ENCODE data around the gene GLI3.

The GLI3 gene

GRCh38 chr7:42278344-42278743, 41.3 kb upstream of the GLI3 start:
- Histone ChIP-seq H4K20me1 (ENCODE audit: insufficient read depth, low read length) (no peaks in the 10 kb centered on the region), H3K4me2 (ENCODE audit: insufficient read depth, low read length) (no peak overlapping the region), H3K27ac (ENCODE audit: low read length) (no peak overlapping the region), H3K36me3 (ENCODE audit: insufficient read depth, low read length) (no peaks in the 10 kb centered on the region), H3K9me3 (ENCODE audit: insufficient read depth, low read length, severe bottlenecking) (no peaks in the 10 kb centered on the region), H3K4me3 (ENCODE audit: low read depth in 1 of 2, low read length in 2 of 2) (no peak overlapping the region), H3K27me3 (ENCODE audit: insufficient read depth, low read length, poor library complexity) (peaks cover 10% of the 10 kb centered on the region), H2AFZ (ENCODE audit: low read depth, low read length) (no peak overlapping the region), H3K9ac (ENCODE audit: low read depth, low read length) (no peak overlapping the region), H3K79me2 (ENCODE audit: insufficient read depth, low read length) (no peaks in the 10 kb centered on the region), H3K4me1 (ENCODE audit: insufficient read depth, low read length) (no peaks in the 10 kb centered on the region)
- no peak for DNase-seq
- no peak for ATAC-seq (ENCODE audit: insufficient read depth, low read depth)
- TF ChIP-seq CTCF (IDR thresholded peaks at IDR 0.05; ENCODE audit: borderline replicate concordance, extremely low read depth, low read length, poor library complexity, severe bottlenecking) (no peak), EZH2 (IDR thresholded peaks at IDR 0.05; ENCODE audit: borderline replicate concordance, low read depth, low read length, severe bottlenecking) (no peak)

- Histone ChIP-seq H3K27ac (ENCODE audit: low read length) (no peak overlapping the region), H2AFZ (ENCODE audit: low read depth, low read length) (no peak overlapping the region), H4K20me1 (ENCODE audit: insufficient read depth, low read length) (no peaks in the 10 kb centered on the region), H3K4me3 (ENCODE audit: low read depth in 1 of 2, low read length in 2 of 2) (no peak overlapping the region), H3K9me3 (ENCODE audit: insufficient read depth, low read length, severe bottlenecking) (no peaks in the 10 kb centered on the region), H3K27me3 (ENCODE audit: insufficient read depth, low read length, poor library complexity) (peaks cover 10% of the 10 kb centered on the region), H3K4me2 (ENCODE audit: insufficient read depth, low read length) (no peak overlapping the region), H3K9ac (ENCODE audit: low read depth, low read length) (no peak overlapping the region), H3K79me2 (ENCODE audit: insufficient read depth, low read length) (no peaks in the 10 kb centered on the region), H3K4me1 (ENCODE audit: insufficient read depth, low read length) (peaks cover 6% of the 10 kb centered on the region), H3K36me3 (ENCODE audit: insufficient read depth, low read length) (no peaks in the 10 kb centered on the region)
- ATAC-seq (ENCODE audit: insufficient read depth, low read depth) (no peak), DNase-seq (no peak)
- no peak for TF ChIP-seq CTCF (IDR thresholded peaks at IDR 0.05; ENCODE audit: borderline replicate concordance, extremely low read depth, low read length, poor library complexity, severe bottlenecking)
These were observed 37.0 kb upstream of the GLI3 start for GRCh38 chr7:42274053-42274452.

- Histone ChIP-seq H3K27ac (ENCODE audit: low read length) (no peak overlapping the region), H3K4me3 (ENCODE audit: low read depth in 1 of 2, low read length in 2 of 2) (no peak overlapping the region), H3K79me2 (ENCODE audit: insufficient read depth, low read length) (no peaks in the 10 kb centered on the region), H3K9ac (ENCODE audit: low read depth, low read length) (no peak overlapping the region), H3K4me2 (ENCODE audit: insufficient read depth, low read length) (no peak overlapping the region), H3K27me3 (ENCODE audit: insufficient read depth, low read length, poor library complexity) (peaks cover 10% of the 10 kb centered on the region), H3K4me1 (ENCODE audit: insufficient read depth, low read length) (peaks cover 11% of the 10 kb centered on the region), H4K20me1 (ENCODE audit: insufficient read depth, low read length) (no peaks in the 10 kb centered on the region), H3K9me3 (ENCODE audit: insufficient read depth, low read length, severe bottlenecking) (no peaks in the 10 kb centered on the region), H2AFZ (ENCODE audit: low read depth, low read length) (no peak overlapping the region), H3K36me3 (ENCODE audit: insufficient read depth, low read length) (no peaks in the 10 kb centered on the region)
- DNase-seq (no peak), ATAC-seq (ENCODE audit: insufficient read depth, low read depth) (no peak)
- TF ChIP-seq CTCF (IDR thresholded peaks at IDR 0.05; ENCODE audit: borderline replicate concordance, extremely low read depth, low read length, poor library complexity, severe bottlenecking) (peak; percentile 34), EZH2 (IDR thresholded peaks at IDR 0.05; ENCODE audit: borderline replicate concordance, low read depth, low read length, severe bottlenecking) (no peak)
These were observed 36.0 kb upstream of the GLI3 start for GRCh38 chr7:42272793-42273665.

All from DND-41 (cell line).